ENCODE results near the gene TAS1R2.

DNA sequence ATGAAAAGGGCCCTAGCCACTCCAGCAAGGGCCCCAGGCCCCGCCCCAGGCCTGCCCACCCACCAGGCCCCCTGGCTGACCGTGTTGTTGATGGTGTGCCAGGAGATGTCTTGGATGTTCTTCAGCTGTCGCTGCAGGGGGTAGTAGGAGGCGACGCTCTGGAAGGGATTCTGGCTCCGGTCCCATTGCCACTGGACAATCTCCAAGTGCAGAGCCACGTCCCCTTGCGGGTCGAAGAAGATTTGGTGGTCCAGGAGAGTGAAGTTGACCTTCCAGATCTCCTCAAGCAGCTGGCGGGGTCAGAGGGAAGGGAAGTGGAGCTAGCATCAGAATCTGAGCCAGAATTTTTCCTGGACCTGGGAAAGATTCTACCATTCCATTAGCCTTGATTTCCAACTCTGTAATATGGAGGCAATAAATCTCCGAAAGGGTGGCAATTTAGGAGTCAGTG is 10.2 kb downstream of the TAS1R2 start:
- no peak for TF ChIP-seq ZFP3 (CRISPR knock-in tag; IDR thresholded peaks at IDR 0.05)
- no peak for TF ChIP-seq ESRRG (CRISPR knock-in tag; IDR thresholded peaks at IDR 0.05)
- no peak for TF ChIP-seq ISL1 (CRISPR knock-in tag; IDR thresholded peaks at IDR 0.05)
- no peak for TF ChIP-seq BACH2 (CRISPR knock-in tag; IDR thresholded peaks at IDR 0.05; ENCODE audit: borderline replicate concordance)
- no peak for TF ChIP-seq ZNF8 (CRISPR knock-in tag; IDR thresholded peaks at IDR 0.05)
- no peak for TF ChIP-seq ZNF565 (CRISPR knock-in tag; conservative IDR thresholded peaks at IDR 0.05; ENCODE audit: low read depth)
